ENCODE measurements around the gene AOC2. TPM values are rescaled to one million over a fixed set of nuclear protein-coding genes. Genes with fewer than 3 reads are reported as not detected.
A peak's percentile ranks its signal among the peaks of the same experiment; 100 is the strongest.

The AOC2 gene
- total and polyA plus RNA-seq, 2 donors: 0.28 to 1.1 TPM

- WGBS: 86% methylated on average over 2 of the region's 2 CpGs
- no peak for DNase-seq (ENCODE audit: low read depth in 6 of 9, low spot score in 9 of 9)
- H3K9me3 ChIP-seq (ENCODE audit: control insufficient read depth in 2 of 2, insufficient read depth in 1 of 2, low read length in 1 of 2): no peaks in the 10 kb centered on the region
- no peak overlapping the region for H3K4me3 ChIP-seq (ENCODE audit: low read length in 2 of 2)
- H3K4me1 ChIP-seq (ENCODE audit: control insufficient read depth in 2 of 2, insufficient read depth in 2 of 2, low read length in 2 of 2): peaks cover 5 to 6% of the 10 kb centered on the region in 2 donors
- H3K27ac ChIP-seq (ENCODE audit: low read depth in 1 of 2, low read length in 1 of 2): no peak overlapping the region
- H3K36me3 ChIP-seq (ENCODE audit: control insufficient read depth in 2 of 2, insufficient read depth in 2 of 2, low read length in 1 of 2): no peaks in the 10 kb centered on the region
- peaks cover 0 to 2% of the 10 kb centered on the region in 2 donors for H3K27me3 ChIP-seq (ENCODE audit: control insufficient read depth in 2 of 2, insufficient read depth in 1 of 2, low read length in 1 of 2)
Observed at GRCh38 chr17:42803074-42803883, 41.1 kb upstream of the AOC2 start.

- Histone ChIP-seq H3K27me3 (ENCODE audit: control insufficient read depth in 2 of 2, insufficient read depth in 1 of 2, low read length in 1 of 2) (peaks cover 0 to 2% of the 10 kb centered on the region in 2 donors), H3K9me3 (ENCODE audit: control insufficient read depth in 2 of 2, insufficient read depth in 1 of 2, low read length in 1 of 2) (no peaks in the 10 kb centered on the region), H3K4me3 (ENCODE audit: low read length in 2 of 2) (no peak overlapping the region), H3K36me3 (ENCODE audit: control insufficient read depth in 2 of 2, insufficient read depth in 2 of 2, low read length in 1 of 2) (peaks cover 3 to 6% of the 10 kb centered on the region in 2 donors), H3K27ac (ENCODE audit: low read depth in 1 of 2, low read length in 1 of 2) (no peak overlapping the region), H3K4me1 (ENCODE audit: control insufficient read depth in 2 of 2, insufficient read depth in 2 of 2, low read length in 2 of 2) (no peaks in the 10 kb centered on the region)
- 96% methylated on average over 1 of the region's 1 CpG for WGBS
- no peak for DNase-seq (ENCODE audit: low read depth in 6 of 9, low spot score in 9 of 9)
Observed at GRCh38 chr17:42804918-42805367, 39.4 kb upstream of the AOC2 start.

DNA sequence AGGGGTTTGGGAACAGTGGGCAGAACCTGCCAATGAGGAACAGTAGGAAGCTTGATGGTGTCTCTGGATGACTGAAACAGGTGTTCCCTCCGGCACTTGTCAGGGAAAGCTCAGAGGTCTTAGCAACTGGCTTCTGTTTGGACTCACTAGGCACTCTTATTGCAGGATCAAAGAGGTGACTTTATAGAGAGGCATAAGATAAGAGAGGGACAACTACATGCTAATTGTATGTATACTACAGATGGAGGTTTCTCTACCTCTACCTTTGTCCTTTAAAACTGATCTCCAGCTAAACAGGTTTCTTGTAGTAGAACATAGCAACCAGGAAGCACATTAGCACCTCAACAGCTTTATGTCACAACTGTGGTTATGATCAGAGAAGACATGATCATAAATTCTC is 38.1 kb upstream of the AOC2 start:
- H3K27me3 ChIP-seq (ENCODE audit: control insufficient read depth in 2 of 2, insufficient read depth in 1 of 2, low read length in 1 of 2): peaks cover 0 to 2% of the 10 kb centered on the region in 2 donors
- H3K4me1 ChIP-seq (ENCODE audit: control insufficient read depth in 2 of 2, insufficient read depth in 2 of 2, low read length in 2 of 2): no peaks in the 10 kb centered on the region
- WGBS: 96% methylated on average over 1 of the region's 1 CpG
- no peak for DNase-seq (ENCODE audit: low read depth in 6 of 9, low spot score in 9 of 9)
- no peak overlapping the region for H3K27ac ChIP-seq (ENCODE audit: low read depth in 1 of 2, low read length in 1 of 2)
- H3K9me3 ChIP-seq (ENCODE audit: control insufficient read depth in 2 of 2, insufficient read depth in 1 of 2, low read length in 1 of 2): no peaks in the 10 kb centered on the region
- H3K4me3 ChIP-seq (ENCODE audit: low read length in 2 of 2): no peak overlapping the region
- H3K36me3 ChIP-seq (ENCODE audit: control insufficient read depth in 2 of 2, insufficient read depth in 2 of 2, low read length in 1 of 2): peaks cover 10 to 13% of the 10 kb centered on the region in 2 donors

- H3K36me3 ChIP-seq (ENCODE audit: control insufficient read depth in 2 of 2, insufficient read depth in 2 of 2, low read length in 1 of 2): peaks cover 24 to 30% of the 10 kb centered on the region in 2 donors
- H3K4me1 ChIP-seq (ENCODE audit: control insufficient read depth in 2 of 2, insufficient read depth in 2 of 2, low read length in 2 of 2): no peaks in the 10 kb centered on the region
Observed at GRCh38 chr17:42809250-42809649, 35.1 kb upstream of the AOC2 start.

DNA sequence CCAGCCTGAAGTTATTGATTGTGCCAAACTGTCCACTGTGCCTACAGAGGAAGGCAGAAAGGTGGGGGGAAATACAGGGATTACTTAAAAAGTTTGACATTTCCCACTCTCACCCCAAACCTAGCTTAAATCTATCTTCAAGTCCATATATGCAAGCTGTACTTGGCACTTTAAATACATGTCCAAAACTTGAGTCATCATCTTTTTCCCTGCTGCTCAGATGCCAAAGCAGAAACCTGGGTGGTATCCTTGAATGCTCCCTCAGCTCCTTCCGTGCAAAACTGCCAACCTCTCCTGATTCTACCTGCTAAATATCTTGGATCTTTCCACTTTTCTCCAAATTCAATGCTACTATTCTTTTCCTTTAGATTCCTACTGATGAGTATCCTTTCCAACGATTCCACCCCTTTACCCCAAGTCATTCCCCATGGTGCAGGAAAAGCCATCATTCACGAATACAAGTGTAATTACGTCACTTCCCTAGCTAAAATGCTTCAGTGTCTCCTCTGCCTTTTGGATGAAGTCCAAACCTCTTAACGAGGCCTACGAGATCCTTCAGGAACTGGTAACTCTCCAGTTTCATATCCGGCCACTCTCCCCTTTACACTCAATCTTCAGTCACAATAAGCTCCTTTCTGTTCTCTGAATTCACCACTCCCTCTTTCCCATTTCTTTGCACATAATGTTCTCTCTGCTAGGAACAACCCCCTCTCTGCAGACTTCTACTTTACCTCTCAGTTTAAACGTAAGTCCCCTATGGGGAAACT is 29.6 kb upstream of the AOC2 start:
- H3K27me3 ChIP-seq (ENCODE audit: control insufficient read depth in 2 of 2, insufficient read depth in 1 of 2, low read length in 1 of 2): no peaks in the 10 kb centered on the region
- H3K4me1 ChIP-seq (ENCODE audit: control insufficient read depth in 2 of 2, insufficient read depth in 2 of 2, low read length in 2 of 2): no peaks in the 10 kb centered on the region
- no peaks in the 10 kb centered on the region for H3K9me3 ChIP-seq (ENCODE audit: control insufficient read depth in 2 of 2, insufficient read depth in 1 of 2, low read length in 1 of 2)
- H3K36me3 ChIP-seq (ENCODE audit: control insufficient read depth in 2 of 2, insufficient read depth in 2 of 2, low read length in 1 of 2): peaks cover 71 to 79% of the 10 kb centered on the region in 2 donors
- no peak for DNase-seq (ENCODE audit: low read depth in 6 of 9, low spot score in 9 of 9)
- H3K27ac ChIP-seq (ENCODE audit: low read depth in 1 of 2, low read length in 1 of 2): no peak overlapping the region
- WGBS: 93% methylated on average over 8 of the region's 8 CpGs
- no peak overlapping the region for H3K4me3 ChIP-seq (ENCODE audit: low read length in 2 of 2)

More at GRCh38 chr17:42809250-42809649, 35.1 kb upstream of the AOC2 start:
- WGBS: 92% methylated on average over 3 of the region's 3 CpGs
- Histone ChIP-seq H3K9me3 (ENCODE audit: control insufficient read depth in 2 of 2, insufficient read depth in 1 of 2, low read length in 1 of 2) (no peaks in the 10 kb centered on the region), H3K4me3 (ENCODE audit: low read length in 2 of 2) (no peak overlapping the region), H3K27ac (ENCODE audit: low read depth in 1 of 2, low read length in 1 of 2) (no peak overlapping the region), H3K27me3 (ENCODE audit: control insufficient read depth in 2 of 2, insufficient read depth in 1 of 2, low read length in 1 of 2) (no peaks in the 10 kb centered on the region)
- DNase-seq (ENCODE audit: low read depth in 6 of 9, low spot score in 9 of 9): no peak

DNA sequence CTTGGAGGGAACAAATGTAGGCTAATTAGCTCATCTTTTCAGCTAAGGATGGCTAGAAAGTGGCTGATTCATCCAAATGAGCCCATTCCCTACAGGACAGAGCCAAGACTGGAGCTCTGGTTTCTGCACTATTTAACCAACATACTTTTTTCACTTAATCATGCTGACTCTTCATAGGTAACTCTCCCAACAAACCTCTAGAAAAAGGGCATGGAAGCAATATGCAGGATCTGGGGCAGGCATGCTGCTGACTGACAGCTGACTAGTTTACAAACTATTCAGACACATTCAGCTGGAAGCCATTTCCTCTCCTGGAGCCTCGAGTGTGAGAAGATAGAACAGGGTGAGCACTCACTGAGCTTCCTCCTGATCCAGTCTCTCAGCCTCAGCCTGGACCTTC is 26.5 kb upstream of the AOC2 start:
- Histone ChIP-seq H3K27ac (ENCODE audit: low read depth in 1 of 2, low read length in 1 of 2) (no peak overlapping the region), H3K36me3 (ENCODE audit: control insufficient read depth in 2 of 2, insufficient read depth in 2 of 2, low read length in 1 of 2) (peaks cover 67 to 84% of the 10 kb centered on the region in 2 donors), H3K9me3 (ENCODE audit: control insufficient read depth in 2 of 2, insufficient read depth in 1 of 2, low read length in 1 of 2) (no peaks in the 10 kb centered on the region), H3K4me1 (ENCODE audit: control insufficient read depth in 2 of 2, insufficient read depth in 2 of 2, low read length in 2 of 2) (peaks cover 4 to 6% of the 10 kb centered on the region in 2 donors), H3K27me3 (ENCODE audit: control insufficient read depth in 2 of 2, insufficient read depth in 1 of 2, low read length in 1 of 2) (no peaks in the 10 kb centered on the region), H3K4me3 (ENCODE audit: low read length in 2 of 2) (no peak overlapping the region)
- 89% methylated on average over 1 of the region's 1 CpG for WGBS
- no peak for DNase-seq (ENCODE audit: low read depth in 6 of 9, low spot score in 9 of 9)

DNA sequence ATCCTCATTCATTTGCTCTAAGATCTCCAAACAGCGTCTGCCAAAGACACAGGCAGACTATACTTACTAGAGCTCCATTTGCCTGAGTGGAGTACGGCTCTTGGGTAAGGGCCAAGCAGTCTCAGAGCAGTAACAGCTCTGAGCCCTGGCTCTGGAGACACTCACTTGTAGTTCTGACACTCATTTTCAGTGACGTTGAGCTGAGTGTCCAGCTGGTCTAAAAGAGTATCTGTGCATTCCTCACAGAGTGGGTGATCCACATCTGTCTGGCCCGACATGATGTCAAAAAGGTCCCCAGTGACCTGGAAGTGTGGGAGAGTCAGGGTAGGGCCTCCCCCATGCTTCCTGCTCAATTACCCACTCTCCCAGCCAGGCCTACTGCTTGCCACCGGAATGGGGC is 26.0 kb upstream of the AOC2 start:
- DNase-seq (ENCODE audit: low read depth in 6 of 9, low spot score in 9 of 9): no peak
- WGBS: 97% methylated on average over 5 of the region's 5 CpGs
- H3K4me3 ChIP-seq (ENCODE audit: low read length in 2 of 2): no peak overlapping the region
- H3K9me3 ChIP-seq (ENCODE audit: control insufficient read depth in 2 of 2, insufficient read depth in 1 of 2, low read length in 1 of 2): no peaks in the 10 kb centered on the region
- H3K4me1 ChIP-seq (ENCODE audit: control insufficient read depth in 2 of 2, insufficient read depth in 2 of 2, low read length in 2 of 2): peaks cover 9% of the 10 kb centered on the region in 2 donors
- peaks cover 65 to 82% of the 10 kb centered on the region in 2 donors for H3K36me3 ChIP-seq (ENCODE audit: control insufficient read depth in 2 of 2, insufficient read depth in 2 of 2, low read length in 1 of 2)
- H3K27ac ChIP-seq (ENCODE audit: low read depth in 1 of 2, low read length in 1 of 2): no peak overlapping the region
- no peaks in the 10 kb centered on the region for H3K27me3 ChIP-seq (ENCODE audit: control insufficient read depth in 2 of 2, insufficient read depth in 1 of 2, low read length in 1 of 2)

DNA sequence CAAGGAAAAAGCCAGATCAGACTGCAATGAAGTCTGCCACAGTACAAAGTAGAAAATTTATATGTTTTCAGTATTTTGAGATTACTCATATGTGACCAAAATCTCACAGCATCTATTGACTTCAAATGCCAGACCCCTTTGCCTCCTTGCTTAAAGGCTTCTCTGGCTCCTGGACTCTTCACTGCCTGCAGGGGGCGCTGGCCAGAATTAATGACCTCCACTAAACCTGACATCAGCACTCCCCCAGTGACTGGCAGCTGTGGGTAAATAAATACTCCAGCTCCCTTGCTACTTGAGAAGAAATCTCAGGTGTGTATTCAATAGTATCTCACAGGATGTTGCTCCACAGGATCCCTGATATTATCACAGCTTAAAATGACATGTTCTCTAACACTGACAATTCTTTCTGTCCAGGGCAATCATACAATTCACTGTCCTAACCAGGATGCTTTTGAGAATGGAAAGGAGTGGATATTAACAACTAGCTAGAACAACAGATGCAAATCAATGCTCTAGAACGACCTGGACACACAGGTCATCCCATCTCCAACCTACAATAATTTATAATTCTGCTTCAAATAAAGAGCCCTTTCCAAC is 24.3 kb upstream of the AOC2 start:
- Histone ChIP-seq H3K4me1 (ENCODE audit: control insufficient read depth in 2 of 2, insufficient read depth in 2 of 2, low read length in 2 of 2) (peaks cover 12 to 13% of the 10 kb centered on the region in 2 donors), H3K27ac (ENCODE audit: low read depth in 1 of 2, low read length in 1 of 2) (no peak overlapping the region), H3K4me3 (ENCODE audit: low read length in 2 of 2) (no peak overlapping the region), H3K27me3 (ENCODE audit: control insufficient read depth in 2 of 2, insufficient read depth in 1 of 2, low read length in 1 of 2) (no peaks in the 10 kb centered on the region), H3K9me3 (ENCODE audit: control insufficient read depth in 2 of 2, insufficient read depth in 1 of 2, low read length in 1 of 2) (no peaks in the 10 kb centered on the region), H3K36me3 (ENCODE audit: control insufficient read depth in 2 of 2, insufficient read depth in 2 of 2, low read length in 1 of 2) (peaks cover 52 to 66% of the 10 kb centered on the region in 2 donors)
- DNase-seq (ENCODE audit: low read depth in 6 of 9, low spot score in 9 of 9): peak in 4 of 9 donors; percentile 28 to 56 (median 39)
- 52% methylated on average over 2 of the region's 2 CpGs for WGBS

DNA sequence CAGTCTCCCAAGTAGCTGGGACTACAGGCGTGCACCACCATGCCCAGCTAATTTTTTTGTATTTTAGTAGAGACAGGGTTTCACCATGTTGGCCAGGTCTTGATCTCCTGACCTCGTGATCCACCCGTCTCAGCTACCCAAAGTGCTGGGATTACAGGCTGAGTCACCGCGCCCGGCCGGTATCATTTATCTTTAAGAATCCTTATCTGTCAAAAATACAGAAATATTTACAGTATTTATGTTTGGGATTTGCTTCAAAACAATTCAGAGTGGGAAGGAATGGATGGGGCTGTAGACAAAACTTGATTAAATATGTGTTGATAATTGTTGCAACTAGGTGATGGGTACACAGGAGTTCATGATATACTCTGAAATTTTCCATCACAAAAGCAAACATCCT is 23.2 kb upstream of the AOC2 start:
- no peak for DNase-seq (ENCODE audit: low read depth in 6 of 9, low spot score in 9 of 9)
- no peaks in the 10 kb centered on the region for H3K9me3 ChIP-seq (ENCODE audit: control insufficient read depth in 2 of 2, insufficient read depth in 1 of 2, low read length in 1 of 2)
- H3K27ac ChIP-seq (ENCODE audit: low read depth in 1 of 2, low read length in 1 of 2): no peak overlapping the region
- no peaks in the 10 kb centered on the region for H3K27me3 ChIP-seq (ENCODE audit: control insufficient read depth in 2 of 2, insufficient read depth in 1 of 2, low read length in 1 of 2)
- peaks cover 12 to 13% of the 10 kb centered on the region in 2 donors for H3K4me1 ChIP-seq (ENCODE audit: control insufficient read depth in 2 of 2, insufficient read depth in 2 of 2, low read length in 2 of 2)
- 98% methylated on average over 7 of the region's 7 CpGs for WGBS
- H3K36me3 ChIP-seq (ENCODE audit: control insufficient read depth in 2 of 2, insufficient read depth in 2 of 2, low read length in 1 of 2): peaks cover 42 to 54% of the 10 kb centered on the region in 2 donors
- H3K4me3 ChIP-seq (ENCODE audit: low read length in 2 of 2): no peak overlapping the region

All from thymus (tissue), 11 donors.